ACC112 (cell line): ENCODE measurements around the gene KCNJ12.
"Not testable (repeated sequence)": the region's sequence is repeated elsewhere in the genome, so short reads cannot be mapped to it uniquely, and the experiment has no call there.

Experiments
- H2AFZ ChIP-seq: fragments of 200-600 bp; sonication (generic); one replicate; pipeline ENCODE4 v1.6.0; 2017; ENCODE audit warnings: antibody characterized with exemption, low read length; ENCODE audit not compliant: unreplicated experiment
- H3K27ac ChIP-seq: fragments of 200-600 bp; sonication (generic); 2 replicates; pipeline ENCODE4 v1.5.1; 2014; ENCODE audit warnings: low read depth, mild to moderate bottlenecking, antibody characterized with exemption, low read length, moderate library complexity
- H3K27me3 ChIP-seq: fragments of 200-600 bp; sonication (generic); 2 replicates; pipeline ENCODE4 v1.6.1; 2014; ENCODE audit warnings: mild to moderate bottlenecking, antibody characterized with exemption, low read length, moderate library complexity, mixed read lengths; ENCODE audit not compliant: insufficient read depth
- H3K36me3 ChIP-seq: fragments of 200-600 bp; sonication (generic); 2 replicates; pipeline ENCODE4 v1.6.1; 2016; ENCODE audit warnings: mild to moderate bottlenecking, antibody characterized with exemption, low read length, moderate library complexity, mixed read lengths; ENCODE audit not compliant: insufficient read depth
- H3K4me1 ChIP-seq: fragments of 200-600 bp; sonication (generic); one replicate; pipeline ENCODE4 v1.6.1; 2016; ENCODE audit warnings: low read length, mixed read lengths; ENCODE audit not compliant: insufficient read depth, unreplicated experiment, control insufficient read depth
- H3K4me3 ChIP-seq: fragments of 200-600 bp; sonication (generic); 2 replicates; pipeline ENCODE4 v1.5.1; 2014; ENCODE audit warnings: mild to moderate bottlenecking, low read depth, low read length
- H3K79me2 ChIP-seq: fragments of 200-600 bp; sonication (generic); one replicate; pipeline ENCODE4 v1.6.0; 2016; ENCODE audit warnings: low read length; ENCODE audit not compliant: control insufficient read depth, unreplicated experiment, insufficient read depth

The KCNJ12 gene

GRCh38 chr17:21417921-21418320, 41.8 kb downstream of the KCNJ12 start:
- H2AFZ ChIP-seq: no peak overlapping the region
- no peaks in the 10 kb centered on the region for H3K27me3 ChIP-seq
- H3K4me3 ChIP-seq: no peak overlapping the region
- H3K36me3 ChIP-seq: no peaks in the 10 kb centered on the region
- H3K27ac ChIP-seq: no peak overlapping the region
- no peaks in the 10 kb centered on the region for H3K79me2 ChIP-seq
- peaks cover 2% of the 10 kb centered on the region for H3K4me1 ChIP-seq

DNA sequence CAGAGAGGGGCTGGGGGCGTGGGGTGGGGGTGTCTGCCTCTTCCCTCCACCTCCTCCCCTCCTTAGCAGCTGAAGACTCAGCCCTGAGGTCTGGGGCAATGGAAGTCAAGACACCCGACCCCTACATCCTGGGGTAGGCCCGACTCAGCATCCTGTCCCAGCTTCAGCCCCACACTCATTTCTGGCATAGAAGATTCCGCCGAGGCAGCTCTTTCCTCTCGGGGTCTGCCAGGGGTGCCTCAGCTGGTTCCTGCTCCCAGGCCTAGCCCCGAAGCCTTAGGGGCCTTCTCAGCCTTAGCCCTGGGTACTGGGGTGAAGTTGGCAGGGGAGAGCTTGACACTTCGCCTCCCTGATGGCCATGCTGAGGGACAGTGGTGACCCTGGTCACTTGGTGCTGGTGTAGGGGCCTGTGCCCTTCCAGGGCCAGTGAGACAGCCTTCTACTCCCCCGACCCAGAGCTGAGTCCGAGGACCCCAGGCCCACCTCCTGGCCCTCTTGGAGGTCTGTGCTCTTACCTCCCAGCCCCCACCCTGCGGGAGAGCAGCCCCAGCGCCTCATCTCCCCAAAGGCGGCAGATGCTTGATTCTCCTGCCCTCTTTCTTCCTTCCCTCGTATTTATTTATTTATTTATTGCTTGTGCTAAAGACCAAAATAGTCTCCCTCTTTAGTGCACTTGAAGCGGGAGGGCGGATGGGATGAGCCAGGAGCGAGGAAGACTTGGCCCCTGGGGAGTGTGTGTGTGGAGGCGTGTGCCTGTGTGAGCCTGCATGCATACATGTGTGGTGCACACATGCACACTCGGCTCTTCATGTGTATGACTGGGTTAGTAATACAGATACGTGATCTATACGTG, 42.5 kb downstream of the KCNJ12 start:
- Histone ChIP-seq H3K36me3 (no peaks in the 10 kb centered on the region), H3K4me3 (no peak overlapping the region), H3K27ac (no peak overlapping the region), H3K4me1 (peaks cover 8% of the 10 kb centered on the region), H3K79me2 (no peaks in the 10 kb centered on the region), H3K27me3 (no peaks in the 10 kb centered on the region), H2AFZ (no peak overlapping the region)

GRCh38 chr17:21419299-21420239, 43.4 kb downstream of the KCNJ12 start:
- H3K79me2 ChIP-seq: no peaks in the 10 kb centered on the region
- H3K27me3 ChIP-seq: no peaks in the 10 kb centered on the region
- H3K27ac ChIP-seq: no peak overlapping the region
- no peak overlapping the region for H2AFZ ChIP-seq
- H3K4me3 ChIP-seq: no peak overlapping the region
- no peaks in the 10 kb centered on the region for H3K36me3 ChIP-seq
- peaks cover 8% of the 10 kb centered on the region for H3K4me1 ChIP-seq

GRCh38 chr17:21420503-21421090, 44.4 kb downstream of the KCNJ12 start:
- not testable (repeated sequence) for H3K79me2 ChIP-seq, H2AFZ ChIP-seq, H3K27me3 ChIP-seq, H3K4me3 ChIP-seq, H3K4me1 ChIP-seq, H3K36me3 ChIP-seq, H3K27ac ChIP-seq

GRCh38 chr17:21421421-21422310, 45.5 kb downstream of the KCNJ12 start:
- not testable (repeated sequence) for H3K36me3 ChIP-seq, H3K4me3 ChIP-seq, H2AFZ ChIP-seq, H3K27ac ChIP-seq, H3K4me1 ChIP-seq, H3K27me3 ChIP-seq, H3K79me2 ChIP-seq

DNA sequence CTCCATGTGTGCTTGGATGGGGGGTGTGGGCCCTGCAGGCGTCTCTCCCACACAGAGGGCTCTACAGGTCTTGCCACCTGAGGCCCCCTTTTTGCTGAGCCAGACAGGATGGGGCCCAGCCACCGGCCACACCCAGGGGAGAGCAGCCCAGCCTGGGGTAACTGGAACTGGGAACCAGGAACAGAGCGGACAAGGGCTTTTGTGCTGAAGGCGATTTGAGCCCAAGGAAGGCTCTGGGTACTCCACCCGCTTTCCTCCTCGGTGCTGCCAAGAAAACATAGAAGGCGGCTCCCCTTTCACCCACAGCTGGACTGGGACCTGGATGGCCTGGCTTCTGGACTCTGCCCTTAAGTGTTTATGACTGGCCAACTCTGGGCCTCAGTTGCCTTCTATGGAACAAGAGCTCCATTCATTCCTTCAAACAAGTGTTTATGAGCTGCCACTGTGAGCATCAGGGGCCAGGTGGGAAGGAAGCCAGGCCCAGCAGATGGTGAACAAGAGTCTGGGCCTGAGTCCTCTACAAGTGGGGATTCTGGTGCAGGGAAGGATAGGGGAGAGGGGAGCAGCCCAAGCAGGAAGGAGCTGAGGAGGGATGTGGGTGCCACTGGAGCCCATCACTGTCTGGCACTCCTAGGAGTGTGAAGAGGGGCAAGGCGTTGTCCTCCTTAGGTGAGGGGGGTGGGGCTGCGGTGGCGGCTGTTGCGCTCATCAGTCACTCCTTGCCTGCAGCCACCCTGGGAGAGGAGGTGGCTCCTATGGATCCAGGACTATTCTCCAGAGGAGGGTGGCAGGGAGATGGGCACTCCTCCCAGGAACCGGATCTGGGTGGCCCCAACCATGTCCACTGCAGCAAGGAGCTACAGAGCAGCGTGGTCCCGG, 46.4 kb downstream of the KCNJ12 start:
- not testable (repeated sequence) for H3K79me2 ChIP-seq, H3K4me3 ChIP-seq, H2AFZ ChIP-seq, H3K27ac ChIP-seq, H3K27me3 ChIP-seq, H3K36me3 ChIP-seq, H3K4me1 ChIP-seq

- H3K36me3 ChIP-seq, H3K4me1 ChIP-seq, H2AFZ ChIP-seq, H3K27me3 ChIP-seq, H3K4me3 ChIP-seq, H3K27ac ChIP-seq, H3K79me2 ChIP-seq: not testable (repeated sequence)
These were observed 47.0 kb downstream of the KCNJ12 start for GRCh38 chr17:21423190-21423493.

- not testable (repeated sequence) for H3K27me3 ChIP-seq, H3K27ac ChIP-seq, H3K4me3 ChIP-seq, H3K4me1 ChIP-seq, H3K36me3 ChIP-seq, H2AFZ ChIP-seq, H3K79me2 ChIP-seq
These were observed 48.5 kb downstream of the KCNJ12 start for GRCh38 chr17:21424697-21425096.

DNA sequence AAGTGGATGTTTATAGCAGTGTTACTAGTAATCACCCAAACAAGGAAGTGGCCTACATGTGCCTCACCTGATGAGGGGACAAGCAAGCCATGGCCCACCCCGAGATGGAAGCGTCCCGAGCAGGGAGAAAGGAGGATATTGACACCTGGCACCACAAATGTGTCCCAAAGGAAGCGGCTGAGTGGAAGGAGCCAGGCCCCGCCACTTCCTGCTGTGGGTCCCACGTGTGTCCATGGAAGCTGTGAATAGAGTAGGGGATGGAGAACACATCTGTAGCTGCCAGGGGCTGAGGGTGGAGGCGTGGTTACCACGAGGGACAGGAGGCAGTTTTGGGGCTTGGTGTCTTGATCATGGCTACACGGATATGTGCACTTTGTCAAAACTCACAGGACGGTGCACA, 49.2 kb downstream of the KCNJ12 start:
- H3K4me1 ChIP-seq: peaks cover 8% of the 10 kb centered on the region
- no peaks in the 10 kb centered on the region for H3K36me3 ChIP-seq
- H3K27ac ChIP-seq: no peak overlapping the region
- H3K27me3 ChIP-seq: no peaks in the 10 kb centered on the region
- H3K79me2 ChIP-seq: no peaks in the 10 kb centered on the region
- H3K4me3 ChIP-seq: no peak overlapping the region
- H2AFZ ChIP-seq: no peak overlapping the region
